ENCODE results near the gene ANKFN1.

ANKFN1 gene

DNA sequence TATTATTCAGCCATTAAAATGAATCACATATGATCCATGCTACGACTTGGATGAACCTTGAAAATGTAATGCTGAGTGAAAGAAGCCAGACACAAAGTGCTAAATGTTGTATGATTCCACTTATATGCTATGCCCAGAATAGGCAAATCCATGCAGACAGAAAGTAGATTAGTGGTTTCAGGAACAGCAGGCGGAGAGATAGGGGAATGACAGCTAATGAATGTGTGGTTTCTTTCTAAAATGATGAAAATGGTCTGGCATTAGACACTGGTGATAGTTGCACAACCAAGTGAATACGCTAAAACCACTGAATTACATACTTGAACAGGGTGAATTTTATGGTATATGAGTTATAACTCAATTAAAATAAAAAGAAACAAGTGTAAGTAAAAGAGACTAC, 318.4 kb downstream of the ANKFN1 start:
- ATAC-seq (ENCODE audit: low read depth): no peak
- TF ChIP-seq, protein P1, sequence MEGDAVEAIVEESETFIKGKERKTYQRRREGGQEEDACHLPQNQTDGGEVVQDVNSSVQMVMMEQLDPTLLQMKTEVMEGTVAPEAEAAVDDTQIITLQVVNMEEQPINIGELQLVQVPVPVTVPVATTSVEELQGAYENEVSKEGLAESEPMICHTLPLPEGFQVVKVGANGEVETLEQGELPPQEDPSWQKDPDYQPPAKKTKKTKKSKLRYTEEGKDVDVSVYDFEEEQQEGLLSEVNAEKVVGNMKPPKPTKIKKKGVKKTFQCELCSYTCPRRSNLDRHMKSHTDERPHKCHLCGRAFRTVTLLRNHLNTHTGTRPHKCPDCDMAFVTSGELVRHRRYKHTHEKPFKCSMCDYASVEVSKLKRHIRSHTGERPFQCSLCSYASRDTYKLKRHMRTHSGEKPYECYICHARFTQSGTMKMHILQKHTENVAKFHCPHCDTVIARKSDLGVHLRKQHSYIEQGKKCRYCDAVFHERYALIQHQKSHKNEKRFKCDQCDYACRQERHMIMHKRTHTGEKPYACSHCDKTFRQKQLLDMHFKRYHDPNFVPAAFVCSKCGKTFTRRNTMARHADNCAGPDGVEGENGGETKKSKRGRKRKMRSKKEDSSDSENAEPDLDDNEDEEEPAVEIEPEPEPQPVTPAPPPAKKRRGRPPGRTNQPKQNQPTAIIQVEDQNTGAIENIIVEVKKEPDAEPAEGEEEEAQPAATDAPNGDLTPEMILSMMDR (IDR thresholded peaks at IDR 0.05; ENCODE audit: poor library complexity, severe bottlenecking): no peak
- H3K4me1 ChIP-seq (ENCODE audit: insufficient read depth, poor library complexity, severe bottlenecking): no peaks in the 10 kb centered on the region

DNA sequence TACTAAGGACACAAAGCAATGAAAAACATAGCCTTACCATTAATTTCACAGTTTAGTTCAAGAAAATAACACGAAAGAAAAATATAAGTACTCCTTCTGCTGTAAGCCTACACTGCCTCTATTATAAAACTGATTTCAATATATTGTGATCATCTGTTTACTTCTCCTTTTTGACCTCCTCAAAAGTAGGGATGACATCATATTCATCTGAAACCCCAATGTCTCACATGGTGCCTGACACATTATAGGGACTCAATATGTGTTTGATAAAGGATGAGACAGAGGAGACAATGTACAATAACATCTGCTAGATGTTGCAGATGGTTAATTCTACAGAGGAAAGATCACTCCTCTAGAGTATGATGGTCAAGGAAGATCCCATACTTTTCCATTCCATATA, 321.8 kb downstream of the ANKFN1 start:
- Histone ChIP-seq H3K4me3 (ENCODE audit: severe bottlenecking) (no peak overlapping the region), H3K4me1 (ENCODE audit: insufficient read depth, poor library complexity, severe bottlenecking) (no peaks in the 10 kb centered on the region), H3K36me3 (ENCODE audit: low read depth) (no peaks in the 10 kb centered on the region), H3K27me3 (ENCODE audit: insufficient read depth, poor library complexity, severe bottlenecking) (no peaks in the 10 kb centered on the region), H3K27ac (ENCODE audit: poor library complexity, severe bottlenecking) (no peak overlapping the region), H3K9me3 (ENCODE audit: severe bottlenecking) (no peaks in the 10 kb centered on the region)
- no peak for ATAC-seq (ENCODE audit: low read depth)
- no peak for DNase-seq (ENCODE audit: low spot score)
- TF ChIP-seq, protein P1 (IDR thresholded peaks at IDR 0.05; ENCODE audit: poor library complexity, severe bottlenecking): no peak

More for the DNA sequence above, 318.4 kb downstream of the ANKFN1 start:
- Histone ChIP-seq H3K27me3 (ENCODE audit: insufficient read depth, poor library complexity, severe bottlenecking) (no peaks in the 10 kb centered on the region), H3K9me3 (ENCODE audit: severe bottlenecking) (no peaks in the 10 kb centered on the region), H3K4me3 (ENCODE audit: severe bottlenecking) (no peak overlapping the region), H3K36me3 (ENCODE audit: low read depth) (no peaks in the 10 kb centered on the region), H3K27ac (ENCODE audit: poor library complexity, severe bottlenecking) (no peak overlapping the region)
- no peak for DNase-seq (ENCODE audit: low spot score)

DNA sequence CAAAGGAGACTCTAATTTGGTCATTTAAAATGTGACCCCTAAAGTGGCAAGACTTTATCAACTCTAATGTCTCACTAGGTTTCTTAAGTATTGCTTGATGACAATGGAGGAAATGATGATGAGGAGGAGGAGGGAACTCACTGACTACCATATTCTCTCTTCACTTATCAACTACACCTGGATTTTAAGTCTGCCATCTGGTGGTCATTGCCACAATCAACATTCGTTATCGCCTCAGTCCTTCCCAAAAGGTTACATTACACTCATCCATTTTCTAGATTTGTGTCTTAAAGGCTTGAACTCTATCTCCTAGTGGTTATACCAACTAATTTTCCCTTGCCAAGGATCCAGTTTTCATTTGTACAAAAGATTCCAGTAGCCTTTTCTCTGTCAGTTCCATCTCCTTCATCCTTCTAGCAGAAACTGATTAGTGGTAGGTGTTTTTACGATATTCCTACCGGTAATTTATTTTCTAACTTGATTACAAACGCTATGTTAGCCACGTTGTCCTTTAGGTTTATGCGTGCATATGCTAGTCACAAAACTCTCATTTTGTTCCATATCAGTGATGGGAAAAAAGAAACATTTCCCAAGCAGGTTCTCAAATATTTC, 325.7 kb downstream of the ANKFN1 start:
- H3K4me1 ChIP-seq (ENCODE audit: insufficient read depth, poor library complexity, severe bottlenecking): no peaks in the 10 kb centered on the region
- ATAC-seq (ENCODE audit: low read depth) (0 out of 3 replicates have a peak, but pooled peaks have one; percentile 40), DNase-seq (ENCODE audit: low spot score) (no peak)
- H3K36me3 ChIP-seq (ENCODE audit: low read depth): no peaks in the 10 kb centered on the region
- H3K27me3 ChIP-seq (ENCODE audit: insufficient read depth, poor library complexity, severe bottlenecking): no peaks in the 10 kb centered on the region
- H3K9me3 ChIP-seq (ENCODE audit: severe bottlenecking): no peaks in the 10 kb centered on the region
- no peak overlapping the region for H3K4me3 ChIP-seq (ENCODE audit: severe bottlenecking)
- no peak overlapping the region for H3K27ac ChIP-seq (ENCODE audit: poor library complexity, severe bottlenecking)
- TF ChIP-seq, protein P1 (IDR thresholded peaks at IDR 0.05; ENCODE audit: poor library complexity, severe bottlenecking): peak; percentile 68

DNA sequence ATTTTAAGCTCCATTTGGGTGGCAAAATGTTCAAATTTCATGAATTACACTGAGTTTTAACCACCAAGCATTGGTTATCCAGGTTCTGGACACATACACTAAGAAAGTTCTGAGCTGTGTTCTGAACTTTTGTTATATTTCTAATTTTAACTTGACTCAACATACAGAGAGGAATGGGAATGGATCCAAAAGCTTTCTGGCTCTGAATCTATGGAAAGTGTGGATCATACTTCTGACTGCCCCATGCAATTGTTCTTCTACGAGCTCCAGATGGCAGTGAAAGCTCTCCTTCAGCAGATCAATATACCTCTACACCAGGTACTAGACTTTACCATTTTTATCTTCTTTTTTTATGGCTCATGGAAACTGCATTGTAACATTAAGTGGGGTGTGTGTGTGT, 327.2 kb downstream of the ANKFN1 start:
- Histone ChIP-seq H3K27me3 (ENCODE audit: insufficient read depth, poor library complexity, severe bottlenecking) (no peaks in the 10 kb centered on the region), H3K9me3 (ENCODE audit: severe bottlenecking) (no peaks in the 10 kb centered on the region), H3K4me1 (ENCODE audit: insufficient read depth, poor library complexity, severe bottlenecking) (no peaks in the 10 kb centered on the region), H3K36me3 (ENCODE audit: low read depth) (no peaks in the 10 kb centered on the region), H3K27ac (ENCODE audit: poor library complexity, severe bottlenecking) (no peak overlapping the region), H3K4me3 (ENCODE audit: severe bottlenecking) (no peak overlapping the region)
- no peak for ATAC-seq (ENCODE audit: low read depth)
- no peak for DNase-seq (ENCODE audit: low spot score)
- TF ChIP-seq, protein P1 (IDR thresholded peaks at IDR 0.05; ENCODE audit: poor library complexity, severe bottlenecking): no peak

DNA sequence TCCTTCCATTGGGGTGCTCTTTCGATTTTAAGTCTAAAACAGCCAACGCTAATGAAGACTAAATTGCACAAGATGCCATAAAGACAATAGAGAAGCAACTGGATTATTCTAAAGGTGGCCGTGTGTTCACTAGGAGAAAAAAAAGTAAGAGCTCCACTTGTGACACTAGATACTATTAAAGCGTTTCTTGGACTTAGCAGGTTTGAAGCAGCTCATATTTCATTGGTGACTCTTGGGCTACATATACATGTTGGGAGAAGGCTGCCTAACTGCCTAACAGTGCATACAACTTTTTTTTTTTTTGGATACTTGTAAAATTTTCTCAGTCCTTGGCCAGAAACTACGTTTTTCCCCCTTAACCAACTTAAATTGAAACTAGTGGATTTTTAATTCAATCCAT, 328.4 kb downstream of the ANKFN1 start:
- ATAC-seq (ENCODE audit: low read depth) (no peak), DNase-seq (ENCODE audit: low spot score) (no peak)
- Histone ChIP-seq H3K27ac (ENCODE audit: poor library complexity, severe bottlenecking) (no peak overlapping the region), H3K4me3 (ENCODE audit: severe bottlenecking) (no peak overlapping the region), H3K4me1 (ENCODE audit: insufficient read depth, poor library complexity, severe bottlenecking) (no peaks in the 10 kb centered on the region), H3K27me3 (ENCODE audit: insufficient read depth, poor library complexity, severe bottlenecking) (no peaks in the 10 kb centered on the region), H3K36me3 (ENCODE audit: low read depth) (no peaks in the 10 kb centered on the region), H3K9me3 (ENCODE audit: severe bottlenecking) (no peaks in the 10 kb centered on the region)
- TF ChIP-seq, protein P1 (IDR thresholded peaks at IDR 0.05; ENCODE audit: poor library complexity, severe bottlenecking): no peak
